Panc1 (cell line): ENCODE measurements around the gene CDK11B. TPM values are rescaled to one million over a fixed set of nuclear protein-coding genes. Genes with fewer than 3 reads are reported as not detected.

Experiments
- ATAC-seq: fragments of 200-7000 bp; cut with Tn5 transposase; 2 replicates; pipeline ENCODE4 v1.9.1; 2020; ENCODE audit warnings: mild to moderate bottlenecking, moderate library complexity
- BruUV-seq: library from RNA; stranded (reverse); fragments of 400-500 nt; replicated peaks from 2 replicates; lab custom pipeline; 2021; lab: Mats Ljungman, UMichigan
- CTCF ChIA-PET: fragments of 300-600 bp; sonication (Branson Sonifier 250); formaldehyde crosslinking; loops from one replicate; lab custom pipeline; 2022; ENCODE audit warnings: antibody characterized with exemption; lab: Charles Lee
- POLR2A ChIA-PET: fragments of 300-600 bp; sonication (Branson Sonifier 250); formaldehyde crosslinking; loops from one replicate; lab custom pipeline; 2022; ENCODE audit warnings: antibody characterized with exemption; lab: Charles Lee
- DNase-seq: peaks from one replicate; pipeline ENCODE4 v3.0.0-alpha.2; 2010; ENCODE audit warnings: low read depth, low spot score
- H3K27ac ChIP-seq: 2 replicates; pipeline ENCODE4 v1.5.1; 2011; ENCODE audit warnings: mild to moderate bottlenecking, low read length, inconsistent platforms
- H3K27me3 ChIP-seq: fragments of 200-500 bp; sonication (Bioruptor generic); 2 replicates; pipeline ENCODE4 v1.6.0; 2014; ENCODE audit warnings: low read length, inconsistent platforms; ENCODE audit not compliant: control insufficient read depth, insufficient read depth
- H3K36me3 ChIP-seq: fragments of 200-500 bp; sonication (Bioruptor generic); 2 replicates; pipeline ENCODE4 v1.5.1; 2014; ENCODE audit warnings: inconsistent platforms, mild to moderate bottlenecking, low read length, moderate library complexity; ENCODE audit not compliant: control insufficient read depth, insufficient read depth
- H3K4me1 ChIP-seq: 2 replicates; pipeline ENCODE4 v1.5.1; 2011; ENCODE audit warnings: inconsistent platforms, mild to moderate bottlenecking, low read length, moderate library complexity; ENCODE audit not compliant: control insufficient read depth, insufficient read depth
- H3K4me3 ChIP-seq, 2 experiments: 2 replicates each; pipeline ENCODE4 v1.5.1; 2011 to 2012; ENCODE audit warnings: low read depth in 2 of 2, low read length in 2 of 2, mild to moderate bottlenecking in 2 of 2, inconsistent platforms in 1 of 2, moderate library complexity in 1 of 2
- H3K9me3 ChIP-seq: fragments of 200-500 bp; sonication (Bioruptor generic); 2 replicates; pipeline ENCODE4 v1.5.1; 2014; ENCODE audit warnings: low read depth, mild to moderate bottlenecking, inconsistent platforms, low read length, moderate library complexity; ENCODE audit not compliant: control insufficient read depth, insufficient read depth
- CTCF ChIP-seq: fragments of 450-650 bp; IDR thresholded peaks from 2 replicates; pipeline ENCODE4 v1.5.1; 2017; ENCODE audit warnings: mild to moderate bottlenecking
- POLR2AphosphoS5 ChIP-seq: IDR thresholded peaks from 2 replicates; pipeline ENCODE4 v1.6.1; 2012; ENCODE audit warnings: mild to moderate bottlenecking, low read depth, low read length, moderate library complexity
- REST ChIP-seq, 2 experiments: IDR thresholded peaks; 2 replicates each; pipeline ENCODE4 v1.6.1; 2011 to 2012; ENCODE audit warnings: low read depth in 2 of 2, control low read depth in 1 of 2, low read length in 1 of 2, mild to moderate bottlenecking in 1 of 2, moderate library complexity in 1 of 2; ENCODE audit not compliant: insufficient read depth in 1 of 2
- SIN3A ChIP-seq: IDR thresholded peaks from 2 replicates; pipeline ENCODE4 v1.6.1; 2012; ENCODE audit warnings: low read depth, mild to moderate bottlenecking, low read length, moderate library complexity, borderline replicate concordance; ENCODE audit not compliant: insufficient read depth
- TCF7L2 ChIP-seq: IDR thresholded peaks from 2 replicates; pipeline ENCODE4 v1.6.1; 2011; ENCODE audit warnings: mild to moderate bottlenecking, low read depth, low read length, inconsistent platforms
- in situ Hi-C: cut with HindIII; loops from 2 replicates; pipeline ENCODE4 v1.10.0; 2016; ENCODE audit warnings: low sequenced_read_pairs, low pct_unique_long_range_greater_than_20kb
- intact Hi-C: fragments of 100-400 bp; cut with micrococcal nuclease; formaldehyde crosslinking; loops from one replicate; pipeline ENCODE4 v1.10.0; 2022; ENCODE audit not compliant: unreplicated experiment
- total RNA-seq: library from RNA; stranded (reverse); gene quantifications from one replicate; pipeline ENCODE4 v1.2.1, GENCODE V29; 2021; ENCODE audit not compliant: unreplicated experiment

The CDK11B gene
- total RNA-seq, 1 experiment from 2014 or later: 36.5 TPM

- no TSS peak for BruUV-seq
- no peak for TF ChIP-seq CTCF
- TF ChIP-seq REST (IDR thresholded peaks at IDR 0.05; ENCODE audit: insufficient read depth in 1 of 2, low read depth in 2 of 2, low read length in 1 of 2): no peak
- TF ChIP-seq TCF7L2: no peak
- TF ChIP-seq POLR2AphosphoS5: no peak
- TF ChIP-seq SIN3A: no peak
- in situ Hi-C loops: no loop called here
- DNase-seq: no peak
- ChIA-PET POLR2A (no interaction called here), CTCF (no interaction called here)
- no peaks in the 10 kb centered on the region for H3K27me3 ChIP-seq
- H3K36me3 ChIP-seq: no peaks in the 10 kb centered on the region
- H3K9me3 ChIP-seq: no peaks in the 10 kb centered on the region
- H3K27ac ChIP-seq: no peak overlapping the region
- no peaks in the 10 kb centered on the region for H3K4me1 ChIP-seq
- intact Hi-C loops: no loop called here
- H3K4me3 ChIP-seq: no peak overlapping the region
- ATAC-seq: no peak
Measured at GRCh38 chr1:1630191-1630964, 28.4 kb downstream of the CDK11B start.

GRCh38 chr1:1629430-1630190, 29.2 kb downstream of the CDK11B start:
- CTCF ChIA-PET: no interaction called here
- H3K4me3 ChIP-seq: no peak overlapping the region
- in situ Hi-C loops (no loop called here), intact Hi-C loops (no loop called here)
- no peak overlapping the region for H3K27ac ChIP-seq
- TF ChIP-seq CTCF (no peak), SIN3A (no peak), POLR2AphosphoS5 (no peak), TCF7L2 (no peak), REST (IDR thresholded peaks at IDR 0.05; ENCODE audit: insufficient read depth in 1 of 2, low read depth in 2 of 2, low read length in 1 of 2) (no peak)
- no peaks in the 10 kb centered on the region for H3K4me1 ChIP-seq
- no peak for DNase-seq
- H3K9me3 ChIP-seq: no peaks in the 10 kb centered on the region
- ATAC-seq: no peak
- H3K27me3 ChIP-seq: no peaks in the 10 kb centered on the region
- POLR2A ChIA-PET: no interaction called here
- no peaks in the 10 kb centered on the region for H3K36me3 ChIP-seq
- no TSS peak for BruUV-seq
